H9 (cell line): ENCODE results near the gene PPFIBP1. TPM values are rescaled to one million over a fixed set of nuclear protein-coding genes. Genes with fewer than 3 reads are reported as not detected.

Experiments used
- DNase-seq: peaks from one replicate; pipeline ENCODE4 v3.0.0-alpha.2; 2017
- H2AFZ ChIP-seq: one replicate; pipeline ENCODE4 v1.6.1; 2013; ENCODE audit warnings: mild to moderate bottlenecking, low read length, control low read depth, moderate library complexity
- H2AK5ac ChIP-seq: 2 replicates; pipeline ENCODE4 v1.6.1; 2013; ENCODE audit warnings: low read length, control low read depth, mixed read lengths; ENCODE audit not compliant: insufficient read length
- H2BK120ac ChIP-seq: one replicate; pipeline ENCODE4 v1.6.1; 2013; ENCODE audit warnings: low read depth, mild to moderate bottlenecking, low read length, control low read depth, inconsistent platforms; ENCODE audit not compliant: poor library complexity, severe bottlenecking
- H2BK12ac ChIP-seq: 2 replicates; pipeline ENCODE4 v1.6.1; 2013; ENCODE audit warnings: low read length, control low read depth, mixed read lengths, low read depth; ENCODE audit not compliant: insufficient read length
- H2BK15ac ChIP-seq: 2 replicates; pipeline ENCODE4 v1.6.1; 2013; ENCODE audit warnings: low read depth, low read length, control low read depth
- H2BK20ac ChIP-seq: one replicate; pipeline ENCODE4 v1.6.1; 2013; ENCODE audit warnings: low read depth, mild to moderate bottlenecking, low read length, control low read depth, inconsistent platforms; ENCODE audit not compliant: poor library complexity, severe bottlenecking
- H2BK5ac ChIP-seq: 2 replicates; pipeline ENCODE4 v1.6.1; 2013; ENCODE audit warnings: low read length, control low read depth, mixed read lengths; ENCODE audit not compliant: insufficient read length
- H3K14ac ChIP-seq: 2 replicates; pipeline ENCODE4 v1.6.1; 2013; ENCODE audit warnings: low read length, control low read depth; ENCODE audit not compliant: insufficient read depth
- H3K18ac ChIP-seq: 2 replicates; pipeline ENCODE4 v1.6.1; 2013; ENCODE audit warnings: low read depth, mild to moderate bottlenecking, mixed read lengths, low read length, control low read depth; ENCODE audit not compliant: insufficient read length
- H3K23ac ChIP-seq: 2 replicates; pipeline ENCODE4 v1.6.1; 2013; ENCODE audit warnings: low read length, control low read depth, mixed read lengths, low read depth; ENCODE audit not compliant: insufficient read length
- H3K23me2 ChIP-seq: 2 replicates; pipeline ENCODE4 v1.6.1; 2013; ENCODE audit warnings: low read depth, mild to moderate bottlenecking, mixed read lengths, low read length, control low read depth; ENCODE audit not compliant: insufficient read length, poor library complexity, severe bottlenecking
- H3K27ac ChIP-seq: 2 replicates; pipeline ENCODE4 v1.5.1; 2013; ENCODE audit warnings: low read length, control low read depth, mixed read lengths, low read depth; ENCODE audit not compliant: insufficient read length
- H3K27me3 ChIP-seq: 2 replicates; pipeline ENCODE4 v1.6.1; 2013; ENCODE audit warnings: low read length, control low read depth, inconsistent platforms; ENCODE audit not compliant: insufficient read depth
- H3K4ac ChIP-seq: 2 replicates; pipeline ENCODE4 v1.6.1; 2013; ENCODE audit warnings: low read depth, mild to moderate bottlenecking, control low read depth, inconsistent platforms, low read length, moderate library complexity
- H3K4me1 ChIP-seq: 2 replicates; pipeline ENCODE4 v1.6.1; 2013; ENCODE audit warnings: low read length, control low read depth, inconsistent platforms; ENCODE audit not compliant: insufficient read depth
- H3K4me2 ChIP-seq: 2 replicates; pipeline ENCODE4 v1.6.1; 2013; ENCODE audit warnings: low read length, control low read depth, mixed read lengths; ENCODE audit not compliant: insufficient read length, insufficient read depth
- H3K56ac ChIP-seq: 2 replicates; pipeline ENCODE4 v1.6.1; 2013; ENCODE audit warnings: low read depth, mild to moderate bottlenecking, mixed read lengths, low read length, control low read depth; ENCODE audit not compliant: insufficient read length
- H3K79me1 ChIP-seq: 2 replicates; pipeline ENCODE4 v1.6.1; 2013; ENCODE audit warnings: low read depth, mild to moderate bottlenecking, moderate library complexity, low read length, control low read depth, inconsistent platforms; ENCODE audit not compliant: insufficient read depth, poor library complexity, severe bottlenecking
- H3K79me2 ChIP-seq: 2 replicates; pipeline ENCODE4 v1.6.1; 2013; ENCODE audit warnings: low read length, control low read depth, inconsistent platforms; ENCODE audit not compliant: insufficient read depth
- H3K9ac ChIP-seq: 2 replicates; pipeline ENCODE4 v1.6.1; 2013; ENCODE audit warnings: low read length, control low read depth, mixed read lengths; ENCODE audit not compliant: insufficient read length; ENCODE audit errors: extremely low read depth
- H3K9me3 ChIP-seq: one replicate; pipeline ENCODE4 v1.6.1; 2013; ENCODE audit warnings: low read depth, low read length, inconsistent platforms; ENCODE audit not compliant: control insufficient read depth
- H3T11ph ChIP-seq: one replicate; pipeline ENCODE4 v1.6.1; 2013; ENCODE audit warnings: mild to moderate bottlenecking, low read length, control low read depth, inconsistent platforms
- H4K20me1 ChIP-seq: one replicate; pipeline ENCODE4 v1.6.1; 2013; ENCODE audit not compliant: control insufficient read depth, insufficient read length, insufficient read depth
- H4K5ac ChIP-seq: 2 replicates; pipeline ENCODE4 v1.6.1; 2013; ENCODE audit warnings: low read depth, mild to moderate bottlenecking, mixed read lengths, low read length, control low read depth; ENCODE audit not compliant: insufficient read length
- H4K8ac ChIP-seq: replicated peaks from 2 replicates; pipeline ENCODE4 v1.6.1; 2013; ENCODE audit warnings: low read length, control low read depth, mixed read lengths, low read depth; ENCODE audit not compliant: insufficient read length
- H4K91ac ChIP-seq: 2 replicates; pipeline ENCODE4 v1.6.1; 2013; ENCODE audit warnings: low read depth, mild to moderate bottlenecking, moderate library complexity, mixed read lengths, low read length, control low read depth; ENCODE audit not compliant: insufficient read length
- H3K27ac Mint-ChIP-seq, 3 experiments: 2 replicates in 2 of 3; 3 replicates in 1 of 3; pipeline ENCODE4 v1.8.0; 2020 to 2021; ENCODE audit warnings: mixed read lengths in 3 of 3, mild to moderate bottlenecking in 1 of 3, moderate library complexity in 1 of 3
- H3K27me3 Mint-ChIP-seq: 2 replicates; pipeline ENCODE4 v1.8.0; 2021; ENCODE audit warnings: low read depth, mild to moderate bottlenecking, moderate library complexity, mixed read lengths
- H3K36me3 Mint-ChIP-seq, 3 experiments: 2 replicates in 2 of 3; 3 replicates in 1 of 3; pipeline ENCODE4 v1.8.0; 2020 to 2021; ENCODE audit warnings: low read depth in 3 of 3, mixed read lengths in 3 of 3; ENCODE audit not compliant: insufficient read depth in 1 of 3
- H3K4me1 Mint-ChIP-seq, 2 experiments: 2 replicates each; pipeline ENCODE4 v1.8.0; 2020; ENCODE audit warnings: mixed read lengths in 2 of 2
- H3K4me3 Mint-ChIP-seq, 2 experiments: 2 replicates in 1 of 2; 3 replicates in 1 of 2; pipeline ENCODE4 v1.8.0; 2020 to 2021; ENCODE audit warnings: mild to moderate bottlenecking in 2 of 2, mixed read lengths in 2 of 2, moderate library complexity in 1 of 2
- H3K9me3 Mint-ChIP-seq, 2 experiments: 2 replicates in 1 of 2; 3 replicates in 1 of 2; pipeline ENCODE4 v1.8.0; 2020; ENCODE audit warnings: mild to moderate bottlenecking in 2 of 2, mixed read lengths in 2 of 2, moderate library complexity in 1 of 2
- CTCF ChIP-seq: fragments of 200-600 bp; sonication (generic); conservative IDR thresholded peaks from 3 replicates; pipeline ENCODE4 v1.8.0; 2021; ENCODE audit warnings: antibody characterized with exemption, mild to moderate bottlenecking
- WGBS: extraction: QIAGEN DNeasy Blood & Tissue Kit; methylation state at CpG from one replicate; pipeline ENCODE4 v1.1.7; 2013; ENCODE audit warnings: missing lambda C conversion rate, low lambda C conversion rate, mixed read lengths; ENCODE audit not compliant: insufficient read length; ENCODE audit errors: extremely low coverage; 5-methylcytosine and 5-hydroxymethylcytosine counted together
- total RNA-seq: library from RNA; stranded (reverse); gene quantifications from 2 replicates; pipeline ENCODE4 v1.2.1, GENCODE V29; 2021

Gene PPFIBP1
- total RNA-seq, 1 experiment from 2014 or later = 29.2 TPM

- Histone ChIP-seq H3K56ac (no peak overlapping the region), H3K23me2 (no peaks in the 10 kb centered on the region), H3K79me1 (no peaks in the 10 kb centered on the region), H4K91ac (no peak overlapping the region), H3K9ac (no peak overlapping the region), H2BK12ac (no peak overlapping the region), H2AK5ac (no peak overlapping the region), H3K23ac (no peak overlapping the region), H3T11ph (no peak overlapping the region), H3K27me3 (no peaks in the 10 kb centered on the region), H3K4ac (no peak overlapping the region), H2BK15ac (no peak overlapping the region), H2BK120ac (no peak overlapping the region), H2AFZ (no peak overlapping the region), H4K5ac (no peak overlapping the region), H3K9me3 (no peaks in the 10 kb centered on the region), H2BK5ac (no peak overlapping the region), H4K8ac (no peak overlapping the region), H3K79me2 (no peaks in the 10 kb centered on the region), H4K20me1 (no peaks in the 10 kb centered on the region), H3K14ac (no peak overlapping the region), H3K4me1 (no peaks in the 10 kb centered on the region), H3K27ac (no peak overlapping the region), H2BK20ac (no peak overlapping the region), H3K18ac (no peak overlapping the region), H3K4me2 (no peak overlapping the region)
- no peaks in the 10 kb centered on the region; a peak in 1 of 4 replicates for H3K4me1 Mint-ChIP-seq
- TF ChIP-seq CTCF = no peak
- no CpG with 5 or more reads among the region's 1 CpG for WGBS
- H3K9me3 Mint-ChIP-seq = no peaks in the 10 kb centered on the region
- peaks cover 0 to 6% (median 0%) of the 10 kb centered on the region in 3 experiments; a peak in 3 of 7 replicates for H3K36me3 Mint-ChIP-seq
- H3K27me3 Mint-ChIP-seq = no peaks in the 10 kb centered on the region
- DNase-seq = no peak
- H3K27ac Mint-ChIP-seq = 0 out of 7 replicates have a peak overlapping the region, but pooled peaks of 1 of the 3 experiments have one; percentile 14
- H3K4me3 Mint-ChIP-seq = no peak overlapping the region
Observed at GRCh38 chr12:27651201-27651600, 127.2 kb downstream of the PPFIBP1 start.
